ENCODE results near the gene RETREG3.

GRCh38 chr17:42560246-42560645, 48.9 kb downstream of the RETREG3 start:
- no peak for TF ChIP-seq CTCF (conservative IDR thresholded peaks at IDR 0.05; ENCODE audit: low read depth, low read length)
- no peak for TF ChIP-seq POLR2A (IDR thresholded peaks at IDR 0.05; ENCODE audit: low read depth, low read length)
- no peak for TF ChIP-seq CEBPB (IDR thresholded peaks at IDR 0.05; ENCODE audit: low read depth, low read length)

All from IMR-90 (cell line).